GM19395 (cell line): ENCODE results near the gene BCR.

ENCODE experiments used
- ATAC-seq: cut with Tn5 transposase; IDR thresholded peaks from one replicate; pipeline ENCODE4 v1.9.1; 2021; ENCODE audit warnings: mild to moderate bottlenecking, moderate library complexity; ENCODE audit not compliant: unreplicated experiment

Gene BCR

GRCh38 chr22:23227380-23227779 lies 47.1 kb downstream of the BCR start:
- no peak for ATAC-seq

- ATAC-seq = no peak
Observed at GRCh38 chr22:23228503-23228902, 48.2 kb downstream of the BCR start.

- no peak for ATAC-seq
Observed at GRCh38 chr22:23229646-23230045, 49.3 kb downstream of the BCR start.

- no peak for ATAC-seq
Observed at GRCh38 chr22:23230348-23231068, 50.2 kb downstream of the BCR start.

GRCh38 chr22:23231471-23232093 lies 51.3 kb downstream of the BCR start:
- no peak for ATAC-seq

- ATAC-seq = no peak
Observed at GRCh38 chr22:23232094-23232905, 52.0 kb downstream of the BCR start.

- no peak for ATAC-seq
Observed at GRCh38 chr22:23233084-23233531, 52.8 kb downstream of the BCR start.

- no peak for ATAC-seq
Observed at GRCh38 chr22:23233752-23234408, 53.6 kb downstream of the BCR start.

GRCh38 chr22:23234409-23235161 lies 54.3 kb downstream of the BCR start:
- ATAC-seq = no peak

GRCh38 chr22:23235425-23235824 lies 55.1 kb downstream of the BCR start:
- no peak for ATAC-seq

- ATAC-seq = no peak
Observed at GRCh38 chr22:23236026-23236425, 55.7 kb downstream of the BCR start.

- no peak for ATAC-seq
Observed at GRCh38 chr22:23236440-23237184, 56.3 kb downstream of the BCR start.

- no peak for ATAC-seq
Observed at GRCh38 chr22:23237201-23237798, 57.0 kb downstream of the BCR start.

GRCh38 chr22:23237841-23238240 lies 57.5 kb downstream of the BCR start:
- no peak for ATAC-seq

- ATAC-seq = no peak
Observed at GRCh38 chr22:23238707-23239106, 58.4 kb downstream of the BCR start.

GRCh38 chr22:23239429-23239828 lies 59.1 kb downstream of the BCR start:
- ATAC-seq = no peak

GRCh38 chr22:23240639-23241389 lies 60.5 kb downstream of the BCR start:
- ATAC-seq = no peak

- no peak for ATAC-seq
Observed at GRCh38 chr22:23241562-23242472, 61.5 kb downstream of the BCR start.
